Panc1 (cell line): ENCODE measurements around the gene GRAMD4. TPM values are rescaled to one million over a fixed set of nuclear protein-coding genes. Genes with fewer than 3 reads are reported as not detected.

ENCODE experiments used
- ATAC-seq: fragments of 200-7000 bp; cut with Tn5 transposase; 2 replicates; pipeline ENCODE4 v1.9.1; 2020; ENCODE audit warnings: mild to moderate bottlenecking, moderate library complexity
- BruUV-seq: library from RNA; stranded (reverse); fragments of 400-500 nt; replicated peaks from 2 replicates; lab custom pipeline; 2021; lab: Mats Ljungman, UMichigan
- CTCF ChIA-PET: fragments of 300-600 bp; sonication (Branson Sonifier 250); formaldehyde crosslinking; loops from one replicate; lab custom pipeline; 2022; ENCODE audit warnings: antibody characterized with exemption; lab: Charles Lee
- POLR2A ChIA-PET: fragments of 300-600 bp; sonication (Branson Sonifier 250); formaldehyde crosslinking; loops from one replicate; lab custom pipeline; 2022; ENCODE audit warnings: antibody characterized with exemption; lab: Charles Lee
- DNase-seq: peaks from one replicate; pipeline ENCODE4 v3.0.0-alpha.2; 2010; ENCODE audit warnings: low read depth, low spot score
- H3K27ac ChIP-seq: 2 replicates; pipeline ENCODE4 v1.5.1; 2011; ENCODE audit warnings: mild to moderate bottlenecking, low read length, inconsistent platforms
- H3K27me3 ChIP-seq: fragments of 200-500 bp; sonication (Bioruptor generic); 2 replicates; pipeline ENCODE4 v1.6.0; 2014; ENCODE audit warnings: low read length, inconsistent platforms; ENCODE audit not compliant: control insufficient read depth, insufficient read depth
- H3K36me3 ChIP-seq: fragments of 200-500 bp; sonication (Bioruptor generic); 2 replicates; pipeline ENCODE4 v1.5.1; 2014; ENCODE audit warnings: inconsistent platforms, mild to moderate bottlenecking, low read length, moderate library complexity; ENCODE audit not compliant: control insufficient read depth, insufficient read depth
- H3K4me1 ChIP-seq: 2 replicates; pipeline ENCODE4 v1.5.1; 2011; ENCODE audit warnings: inconsistent platforms, mild to moderate bottlenecking, low read length, moderate library complexity; ENCODE audit not compliant: control insufficient read depth, insufficient read depth
- H3K4me3 ChIP-seq, 2 experiments: 2 replicates each; pipeline ENCODE4 v1.5.1; 2011 to 2012; ENCODE audit warnings: low read depth in 2 of 2, low read length in 2 of 2, mild to moderate bottlenecking in 2 of 2, inconsistent platforms in 1 of 2, moderate library complexity in 1 of 2
- H3K9me3 ChIP-seq: fragments of 200-500 bp; sonication (Bioruptor generic); 2 replicates; pipeline ENCODE4 v1.5.1; 2014; ENCODE audit warnings: low read depth, mild to moderate bottlenecking, inconsistent platforms, low read length, moderate library complexity; ENCODE audit not compliant: control insufficient read depth, insufficient read depth
- POLR2AphosphoS5 ChIP-seq: IDR thresholded peaks from 2 replicates; pipeline ENCODE4 v1.6.1; 2012; ENCODE audit warnings: mild to moderate bottlenecking, low read depth, low read length, moderate library complexity
- REST ChIP-seq, 2 experiments: IDR thresholded peaks; 2 replicates each; pipeline ENCODE4 v1.6.1; 2011 to 2012; ENCODE audit warnings: low read depth in 2 of 2, control low read depth in 1 of 2, low read length in 1 of 2, mild to moderate bottlenecking in 1 of 2, moderate library complexity in 1 of 2; ENCODE audit not compliant: insufficient read depth in 1 of 2
- SIN3A ChIP-seq: IDR thresholded peaks from 2 replicates; pipeline ENCODE4 v1.6.1; 2012; ENCODE audit warnings: low read depth, mild to moderate bottlenecking, low read length, moderate library complexity, borderline replicate concordance; ENCODE audit not compliant: insufficient read depth
- TCF7L2 ChIP-seq: IDR thresholded peaks from 2 replicates; pipeline ENCODE4 v1.6.1; 2011; ENCODE audit warnings: mild to moderate bottlenecking, low read depth, low read length, inconsistent platforms
- in situ Hi-C: cut with HindIII; loops from 2 replicates; pipeline ENCODE4 v1.10.0; 2016; ENCODE audit warnings: low sequenced_read_pairs, low pct_unique_long_range_greater_than_20kb
- intact Hi-C: fragments of 100-400 bp; cut with micrococcal nuclease; formaldehyde crosslinking; loops from one replicate; pipeline ENCODE4 v1.10.0; 2022; ENCODE audit not compliant: unreplicated experiment
- total RNA-seq: library from RNA; stranded (reverse); gene quantifications from one replicate; pipeline ENCODE4 v1.2.1, GENCODE V29; 2021; ENCODE audit not compliant: unreplicated experiment
- TF ChIP-seq, protein P1 (sequence below): fragments of 450-650 bp; IDR thresholded peaks from 2 replicates; pipeline ENCODE4 v1.5.1; 2017; ENCODE audit warnings: mild to moderate bottlenecking

The GRAMD4 gene
- total RNA-seq, 1 experiment from 2014 or later: 30.8 TPM

DNA sequence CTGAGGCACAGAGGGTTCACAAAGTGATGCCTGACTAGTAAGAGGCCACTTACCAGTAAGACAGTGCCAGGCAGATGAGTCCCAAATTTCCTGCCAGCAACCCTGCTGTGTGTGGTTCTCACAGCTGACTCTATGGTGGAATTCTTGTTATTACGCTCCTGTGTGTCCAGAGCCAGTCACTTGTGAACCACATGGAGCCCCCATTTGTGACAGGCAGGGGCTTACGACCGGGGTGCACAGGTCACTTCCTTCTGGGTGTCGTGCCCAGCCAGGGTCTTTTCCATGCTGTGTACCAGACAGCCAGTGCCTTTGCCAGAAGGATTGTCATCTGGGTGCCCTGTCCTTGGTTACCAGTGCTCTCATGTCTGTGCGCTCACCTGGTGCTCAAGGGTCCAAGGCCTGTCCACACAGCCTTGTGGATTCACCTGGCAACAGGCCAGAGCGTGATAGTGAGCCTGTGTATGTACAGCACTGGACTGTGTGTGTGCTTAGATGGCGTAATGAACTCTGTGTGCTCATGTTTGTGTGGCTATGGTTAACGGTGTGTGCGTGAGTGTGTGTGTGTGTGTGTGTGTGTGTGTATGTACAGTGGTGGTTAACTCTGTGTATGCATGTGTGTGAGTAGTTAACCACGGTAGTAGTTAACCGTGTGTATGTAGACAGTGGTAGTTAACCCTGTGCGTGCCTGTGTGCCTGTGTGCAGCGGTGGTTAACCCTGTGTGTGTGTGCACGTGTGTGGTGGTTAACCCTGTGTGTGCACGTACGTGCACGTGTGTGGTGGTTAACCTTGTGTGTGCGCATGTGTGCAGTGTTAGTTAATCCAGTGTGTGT is 18.6 kb downstream of the GRAMD4 start:
- ChIA-PET CTCF (no interaction called here), POLR2A (no interaction called here)
- Histone ChIP-seq H3K36me3 (no peaks in the 10 kb centered on the region), H3K27ac (no peak overlapping the region), H3K4me1 (no peaks in the 10 kb centered on the region; the same call in none of the 2 replicates), H3K9me3 (no peaks in the 10 kb centered on the region), H3K4me3 (no peak overlapping the region), H3K27me3 (no peaks in the 10 kb centered on the region)
- TF ChIP-seq, protein P1, sequence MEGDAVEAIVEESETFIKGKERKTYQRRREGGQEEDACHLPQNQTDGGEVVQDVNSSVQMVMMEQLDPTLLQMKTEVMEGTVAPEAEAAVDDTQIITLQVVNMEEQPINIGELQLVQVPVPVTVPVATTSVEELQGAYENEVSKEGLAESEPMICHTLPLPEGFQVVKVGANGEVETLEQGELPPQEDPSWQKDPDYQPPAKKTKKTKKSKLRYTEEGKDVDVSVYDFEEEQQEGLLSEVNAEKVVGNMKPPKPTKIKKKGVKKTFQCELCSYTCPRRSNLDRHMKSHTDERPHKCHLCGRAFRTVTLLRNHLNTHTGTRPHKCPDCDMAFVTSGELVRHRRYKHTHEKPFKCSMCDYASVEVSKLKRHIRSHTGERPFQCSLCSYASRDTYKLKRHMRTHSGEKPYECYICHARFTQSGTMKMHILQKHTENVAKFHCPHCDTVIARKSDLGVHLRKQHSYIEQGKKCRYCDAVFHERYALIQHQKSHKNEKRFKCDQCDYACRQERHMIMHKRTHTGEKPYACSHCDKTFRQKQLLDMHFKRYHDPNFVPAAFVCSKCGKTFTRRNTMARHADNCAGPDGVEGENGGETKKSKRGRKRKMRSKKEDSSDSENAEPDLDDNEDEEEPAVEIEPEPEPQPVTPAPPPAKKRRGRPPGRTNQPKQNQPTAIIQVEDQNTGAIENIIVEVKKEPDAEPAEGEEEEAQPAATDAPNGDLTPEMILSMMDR: no peak
- TF ChIP-seq REST (IDR thresholded peaks at IDR 0.05; ENCODE audit: insufficient read depth in 1 of 2, low read depth in 2 of 2, low read length in 1 of 2): no peak
- no peak for TF ChIP-seq POLR2AphosphoS5
- TF ChIP-seq TCF7L2: no peak
- no peak for TF ChIP-seq SIN3A
- intact Hi-C loops: no loop called here
- no TSS peak for BruUV-seq
- DNase-seq: no peak
- in situ Hi-C loops: no loop called here
- no peak for ATAC-seq

- ChIA-PET CTCF (no interaction called here), POLR2A (no interaction called here)
- Histone ChIP-seq H3K27me3 (no peaks in the 10 kb centered on the region), H3K27ac (no peak overlapping the region), H3K4me3 (no peak overlapping the region), H3K9me3 (no peaks in the 10 kb centered on the region), H3K4me1 (no peaks in the 10 kb centered on the region; the same call in none of the 2 replicates), H3K36me3 (no peaks in the 10 kb centered on the region)
- in situ Hi-C loops: no loop called here
- no peak for ATAC-seq
- no peak for TF ChIP-seq REST (IDR thresholded peaks at IDR 0.05; ENCODE audit: insufficient read depth in 1 of 2, low read depth in 2 of 2, low read length in 1 of 2)
- no peak for TF ChIP-seq POLR2AphosphoS5
- no peak for TF ChIP-seq TCF7L2
- TF ChIP-seq, protein P1: no peak
- no peak for TF ChIP-seq SIN3A
- no TSS peak for BruUV-seq
- intact Hi-C loops: no loop called here
- no peak for DNase-seq
Observed at GRCh38 chr22:46639843-46640242, 19.7 kb downstream of the GRAMD4 start.
